ENCODE results near the gene SMIM41. TPM values are rescaled to one million over a fixed set of nuclear protein-coding genes. Genes with fewer than 3 reads are reported as not detected.

Gene SMIM41
- not detected for polyA plus RNA-seq (2013, experiment 1 of 2)
- polyA plus RNA-seq (2013, experiment 2 of 2): not detected

GRCh38 chr12:52079576-52080402, at the start of gene SMIM41:
TSS of gene SMIM41 (plus strand) at chr12:52079704. CDS start at chr12:52079780, 76 bp downstream.
- WGBS: 95% methylated on average over 87 of the region's 87 CpGs
- H3K36me3 ChIP-seq (ENCODE audit: insufficient read depth, low read length): peaks cover 44% of the 10 kb centered on the region
- no peaks in the 10 kb centered on the region for H3K27me3 ChIP-seq (ENCODE audit: insufficient read depth, low read length)
- no peak within 1 kb of the TSS for H3K27ac ChIP-seq (ENCODE audit: low read depth, low read length)
- H3K9ac ChIP-seq (ENCODE audit: low read depth, low read length): no peak within 1 kb of the TSS
- no peak within 1 kb of the TSS for H3K4me3 ChIP-seq (ENCODE audit: low read length)
- no peaks in the 10 kb centered on the region for H3K9me3 ChIP-seq (ENCODE audit: insufficient read depth, low read depth, low read length)
- peaks cover 10% of the 10 kb centered on the region for H3K4me1 ChIP-seq (ENCODE audit: insufficient read depth, low read length)

- WGBS: 40% methylated on average over 5 of the region's 5 CpGs
- Histone ChIP-seq H3K4me1 (ENCODE audit: insufficient read depth, low read length) (peaks cover 25% of the 10 kb centered on the region; the same call in 1 of the 2 replicates), H3K27ac (ENCODE audit: low read depth, low read length) (no peak overlapping the region), H3K4me3 (ENCODE audit: low read length) (peak overlapping the region; percentile 38), H3K9me3 (ENCODE audit: insufficient read depth, low read depth, low read length) (no peaks in the 10 kb centered on the region), H3K9ac (ENCODE audit: low read depth, low read length) (no peak overlapping the region), H3K36me3 (ENCODE audit: insufficient read depth, low read length) (no peaks in the 10 kb centered on the region), H3K27me3 (ENCODE audit: insufficient read depth, low read length) (peaks cover 42% of the 10 kb centered on the region)
Measured at GRCh38 chr12:52032446-52032803, 47.1 kb upstream of the SMIM41 start.

- Histone ChIP-seq H3K4me1 (ENCODE audit: insufficient read depth, low read length) (peaks cover 25% of the 10 kb centered on the region; the same call in 1 of the 2 replicates), H3K27ac (ENCODE audit: low read depth, low read length) (peak overlapping the region; percentile 60), H3K4me3 (ENCODE audit: low read length) (peak overlapping the region; percentile 52), H3K9me3 (ENCODE audit: insufficient read depth, low read depth, low read length) (no peaks in the 10 kb centered on the region), H3K36me3 (ENCODE audit: insufficient read depth, low read length) (no peaks in the 10 kb centered on the region), H3K27me3 (ENCODE audit: insufficient read depth, low read length) (peaks cover 47% of the 10 kb centered on the region), H3K9ac (ENCODE audit: low read depth, low read length) (peak overlapping the region; percentile 11; the same call in 1 of the 2 replicates)
- WGBS: 3% methylated on average over 48 of the region's 48 CpGs
Measured at GRCh38 chr12:52032804-52033445, 46.6 kb upstream of the SMIM41 start.

GRCh38 chr12:52033446-52034140, 45.9 kb upstream of the SMIM41 start:
- Histone ChIP-seq H3K27ac (ENCODE audit: low read depth, low read length) (peak overlapping the region; percentile 60), H3K4me3 (ENCODE audit: low read length) (peak overlapping the region; percentile 52), H3K4me1 (ENCODE audit: insufficient read depth, low read length) (peaks cover 25% of the 10 kb centered on the region; the same call in 1 of the 2 replicates), H3K27me3 (ENCODE audit: insufficient read depth, low read length) (peaks cover 51% of the 10 kb centered on the region), H3K9me3 (ENCODE audit: insufficient read depth, low read depth, low read length) (no peaks in the 10 kb centered on the region), H3K36me3 (ENCODE audit: insufficient read depth, low read length) (no peaks in the 10 kb centered on the region), H3K9ac (ENCODE audit: low read depth, low read length) (peak overlapping the region; percentile 11; the same call in 1 of the 2 replicates)
- WGBS: 85% methylated on average over 13 of the region's 13 CpGs

GRCh38 chr12:52035190-52035589, 44.3 kb upstream of the SMIM41 start:
- Histone ChIP-seq H3K4me1 (ENCODE audit: insufficient read depth, low read length) (peaks cover 16% of the 10 kb centered on the region; the same call in 1 of the 2 replicates), H3K27ac (ENCODE audit: low read depth, low read length) (no peak overlapping the region), H3K9ac (ENCODE audit: low read depth, low read length) (no peak overlapping the region), H3K27me3 (ENCODE audit: insufficient read depth, low read length) (peaks cover 54% of the 10 kb centered on the region), H3K4me3 (ENCODE audit: low read length) (no peak overlapping the region), H3K36me3 (ENCODE audit: insufficient read depth, low read length) (no peaks in the 10 kb centered on the region), H3K9me3 (ENCODE audit: insufficient read depth, low read depth, low read length) (no peaks in the 10 kb centered on the region)
- 83% methylated on average over 2 of the region's 4 CpGs for WGBS

GRCh38 chr12:52035926-52036325, 43.6 kb upstream of the SMIM41 start:
- no peaks in the 10 kb centered on the region for H3K9me3 ChIP-seq (ENCODE audit: insufficient read depth, low read depth, low read length)
- H3K4me1 ChIP-seq (ENCODE audit: insufficient read depth, low read length): peaks cover 15% of the 10 kb centered on the region; the same call in 1 of the 2 replicates
- H3K27ac ChIP-seq (ENCODE audit: low read depth, low read length): no peak overlapping the region
- peaks cover 54% of the 10 kb centered on the region for H3K27me3 ChIP-seq (ENCODE audit: insufficient read depth, low read length)
- H3K9ac ChIP-seq (ENCODE audit: low read depth, low read length): no peak overlapping the region
- H3K36me3 ChIP-seq (ENCODE audit: insufficient read depth, low read length): no peaks in the 10 kb centered on the region
- H3K4me3 ChIP-seq (ENCODE audit: low read length): no peak overlapping the region
- WGBS: 92% methylated on average over 2 of the region's 2 CpGs

- peak overlapping the region; percentile 63; the same call in 1 of the 2 replicates for H3K27ac ChIP-seq (ENCODE audit: low read depth, low read length)
- peaks cover 54% of the 10 kb centered on the region for H3K27me3 ChIP-seq (ENCODE audit: insufficient read depth, low read length)
- H3K9me3 ChIP-seq (ENCODE audit: insufficient read depth, low read depth, low read length): no peaks in the 10 kb centered on the region
- peak overlapping the region; percentile 48 for H3K4me3 ChIP-seq (ENCODE audit: low read length)
- H3K4me1 ChIP-seq (ENCODE audit: insufficient read depth, low read length): peaks cover 15% of the 10 kb centered on the region; the same call in 1 of the 2 replicates
- H3K9ac ChIP-seq (ENCODE audit: low read depth, low read length): peak overlapping the region; percentile 29; the same call in 1 of the 2 replicates
- no peaks in the 10 kb centered on the region for H3K36me3 ChIP-seq (ENCODE audit: insufficient read depth, low read length)
- WGBS: 9% methylated on average over 53 of the region's 53 CpGs
Measured at GRCh38 chr12:52036587-52037171, 42.8 kb upstream of the SMIM41 start.

GRCh38 chr12:52037248-52037861, 42.1 kb upstream of the SMIM41 start:
- Histone ChIP-seq H3K27me3 (ENCODE audit: insufficient read depth, low read length) (peaks cover 49% of the 10 kb centered on the region), H3K4me1 (ENCODE audit: insufficient read depth, low read length) (peaks cover 12% of the 10 kb centered on the region; the same call in 1 of the 2 replicates), H3K27ac (ENCODE audit: low read depth, low read length) (no peak overlapping the region), H3K4me3 (ENCODE audit: low read length) (peak overlapping the region; percentile 68), H3K9me3 (ENCODE audit: insufficient read depth, low read depth, low read length) (no peaks in the 10 kb centered on the region), H3K9ac (ENCODE audit: low read depth, low read length) (peak overlapping the region; percentile 75), H3K36me3 (ENCODE audit: insufficient read depth, low read length) (no peaks in the 10 kb centered on the region)
- 1% methylated on average over 59 of the region's 59 CpGs for WGBS

- Histone ChIP-seq H3K27ac (ENCODE audit: low read depth, low read length) (no peak overlapping the region), H3K9me3 (ENCODE audit: insufficient read depth, low read depth, low read length) (no peaks in the 10 kb centered on the region), H3K4me3 (ENCODE audit: low read length) (no peak overlapping the region), H3K9ac (ENCODE audit: low read depth, low read length) (no peak overlapping the region), H3K4me1 (ENCODE audit: insufficient read depth, low read length) (peaks cover 5% of the 10 kb centered on the region; the same call in 1 of the 2 replicates), H3K27me3 (ENCODE audit: insufficient read depth, low read length) (peaks cover 47% of the 10 kb centered on the region), H3K36me3 (ENCODE audit: insufficient read depth, low read length) (no peaks in the 10 kb centered on the region)
- WGBS: 92% methylated on average over 6 of the region's 6 CpGs
Measured at GRCh38 chr12:52038447-52038846, 41.1 kb upstream of the SMIM41 start.

- H3K27me3 ChIP-seq (ENCODE audit: insufficient read depth, low read length): peaks cover 21% of the 10 kb centered on the region
- H3K9me3 ChIP-seq (ENCODE audit: insufficient read depth, low read depth, low read length): no peaks in the 10 kb centered on the region
- H3K36me3 ChIP-seq (ENCODE audit: insufficient read depth, low read length): no peaks in the 10 kb centered on the region; the same call in 1 of the 2 replicates
- no peak overlapping the region for H3K9ac ChIP-seq (ENCODE audit: low read depth, low read length)
- H3K27ac ChIP-seq (ENCODE audit: low read depth, low read length): no peak overlapping the region
- no peak overlapping the region for H3K4me3 ChIP-seq (ENCODE audit: low read length)
- WGBS: 88% methylated on average over 3 of the region's 3 CpGs
- H3K4me1 ChIP-seq (ENCODE audit: insufficient read depth, low read length): 0 out of 2 replicates have a peak, but pooled peaks cover 4% of the 10 kb centered on the region
Measured at GRCh38 chr12:52041035-52041434, 38.5 kb upstream of the SMIM41 start.

Measured in HUES64 (cell line).